Endothelial cell (in vitro differentiated cells): ENCODE results near the gene TRAF3. TPM values are rescaled to one million over a fixed set of nuclear protein-coding genes. Genes with fewer than 3 reads are reported as not detected.

ENCODE experiments used
- DNase-seq: peaks from one replicate; pipeline ENCODE4 v3.0.0; 2021; ENCODE audit warnings: low spot score
- H3K27ac Mint-ChIP-seq: one replicate; pipeline ENCODE4 v1.8.0; 2021; ENCODE audit warnings: mixed read lengths, inconsistent platforms; ENCODE audit not compliant: unreplicated experiment
- H3K27me3 Mint-ChIP-seq: one replicate; pipeline ENCODE4 v1.8.0; 2021; ENCODE audit warnings: mild to moderate bottlenecking, moderate library complexity, mixed read lengths, inconsistent platforms; ENCODE audit not compliant: unreplicated experiment
- H3K36me3 Mint-ChIP-seq: one replicate; pipeline ENCODE4 v1.8.0; 2021; ENCODE audit warnings: mild to moderate bottlenecking, low read depth, mixed read lengths, inconsistent platforms; ENCODE audit not compliant: unreplicated experiment
- H3K4me1 Mint-ChIP-seq: one replicate; pipeline ENCODE4 v1.8.0; 2021; ENCODE audit warnings: mild to moderate bottlenecking, mixed read lengths, inconsistent platforms; ENCODE audit not compliant: unreplicated experiment
- H3K4me3 Mint-ChIP-seq: one replicate; pipeline ENCODE4 v1.8.0; 2021; ENCODE audit warnings: mild to moderate bottlenecking, mixed read lengths, inconsistent platforms; ENCODE audit not compliant: unreplicated experiment
- H3K9me3 Mint-ChIP-seq: one replicate; pipeline ENCODE4 v1.8.0; 2021; ENCODE audit warnings: mixed read lengths, inconsistent platforms; ENCODE audit not compliant: unreplicated experiment
- total RNA-seq: library from RNA; stranded (reverse); fragmentation: NEBNext Ultra II Directional; extraction: Animal tissue kit (Norgen Biotek cat#: 25700); gene quantifications from one replicate; pipeline ENCODE4 v1.2.1, GENCODE V29; 2021; ENCODE audit not compliant: unreplicated experiment
- TF ChIP-seq, protein P1 (sequence below): fragments of 200-600 bp; sonication (generic); IDR thresholded peaks from one replicate; pipeline ENCODE4 v1.5.0; 2021; ENCODE audit warnings: antibody characterized with exemption; ENCODE audit not compliant: unreplicated experiment

The TRAF3 gene
- total RNA-seq, 1 donor from 2014 or later, result 9.7 TPM

DNA sequence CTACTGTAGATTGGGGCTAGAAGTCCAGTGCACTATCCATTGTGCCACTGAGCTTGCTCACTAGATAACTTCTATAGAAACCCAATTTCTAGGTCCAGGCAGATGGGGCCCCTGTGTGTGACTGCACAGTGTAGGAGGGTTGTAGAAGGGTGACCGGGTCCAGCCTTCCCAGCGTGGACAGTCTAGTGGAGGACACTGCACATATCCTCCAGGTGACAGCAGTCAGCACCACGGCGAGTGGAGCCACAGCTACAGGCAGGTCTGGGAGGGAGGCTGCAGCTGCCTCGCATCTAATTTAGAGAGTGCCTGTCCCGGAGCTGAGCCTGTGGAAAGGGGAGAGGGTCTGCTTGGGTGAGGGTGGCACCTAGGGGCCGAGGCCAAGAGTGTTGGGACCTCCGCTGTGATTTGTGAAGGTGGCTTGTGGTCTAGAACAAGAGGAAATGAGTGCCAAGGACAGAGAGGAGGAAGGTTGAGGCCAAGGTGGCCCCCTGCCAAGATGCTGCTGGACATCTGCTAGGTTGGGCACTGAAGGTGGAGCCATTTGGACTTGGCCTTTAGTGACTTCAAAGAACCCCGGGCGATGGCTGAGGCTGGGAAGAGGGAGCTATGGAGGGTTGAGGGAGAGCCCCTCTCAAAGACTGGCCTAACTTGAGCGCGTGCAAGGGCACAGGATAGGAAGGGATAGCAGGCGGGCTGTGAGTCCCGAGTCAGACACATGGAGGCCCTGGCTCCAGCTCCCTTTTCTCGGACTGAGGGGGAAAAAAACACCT lies 46.0 kb upstream of the TRAF3 start:
- no peak for DNase-seq
- Mint-ChIP-seq H3K4me3 (peak overlapping the region; percentile 71), H3K9me3 (no peaks in the 10 kb centered on the region), H3K27me3 (peaks cover 19% of the 10 kb centered on the region), H3K27ac (no peak overlapping the region), H3K4me1 (peaks cover 3% of the 10 kb centered on the region), H3K36me3 (peaks cover 47% of the 10 kb centered on the region)
- TF ChIP-seq, protein P1, sequence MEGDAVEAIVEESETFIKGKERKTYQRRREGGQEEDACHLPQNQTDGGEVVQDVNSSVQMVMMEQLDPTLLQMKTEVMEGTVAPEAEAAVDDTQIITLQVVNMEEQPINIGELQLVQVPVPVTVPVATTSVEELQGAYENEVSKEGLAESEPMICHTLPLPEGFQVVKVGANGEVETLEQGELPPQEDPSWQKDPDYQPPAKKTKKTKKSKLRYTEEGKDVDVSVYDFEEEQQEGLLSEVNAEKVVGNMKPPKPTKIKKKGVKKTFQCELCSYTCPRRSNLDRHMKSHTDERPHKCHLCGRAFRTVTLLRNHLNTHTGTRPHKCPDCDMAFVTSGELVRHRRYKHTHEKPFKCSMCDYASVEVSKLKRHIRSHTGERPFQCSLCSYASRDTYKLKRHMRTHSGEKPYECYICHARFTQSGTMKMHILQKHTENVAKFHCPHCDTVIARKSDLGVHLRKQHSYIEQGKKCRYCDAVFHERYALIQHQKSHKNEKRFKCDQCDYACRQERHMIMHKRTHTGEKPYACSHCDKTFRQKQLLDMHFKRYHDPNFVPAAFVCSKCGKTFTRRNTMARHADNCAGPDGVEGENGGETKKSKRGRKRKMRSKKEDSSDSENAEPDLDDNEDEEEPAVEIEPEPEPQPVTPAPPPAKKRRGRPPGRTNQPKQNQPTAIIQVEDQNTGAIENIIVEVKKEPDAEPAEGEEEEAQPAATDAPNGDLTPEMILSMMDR, result no peak

DNA sequence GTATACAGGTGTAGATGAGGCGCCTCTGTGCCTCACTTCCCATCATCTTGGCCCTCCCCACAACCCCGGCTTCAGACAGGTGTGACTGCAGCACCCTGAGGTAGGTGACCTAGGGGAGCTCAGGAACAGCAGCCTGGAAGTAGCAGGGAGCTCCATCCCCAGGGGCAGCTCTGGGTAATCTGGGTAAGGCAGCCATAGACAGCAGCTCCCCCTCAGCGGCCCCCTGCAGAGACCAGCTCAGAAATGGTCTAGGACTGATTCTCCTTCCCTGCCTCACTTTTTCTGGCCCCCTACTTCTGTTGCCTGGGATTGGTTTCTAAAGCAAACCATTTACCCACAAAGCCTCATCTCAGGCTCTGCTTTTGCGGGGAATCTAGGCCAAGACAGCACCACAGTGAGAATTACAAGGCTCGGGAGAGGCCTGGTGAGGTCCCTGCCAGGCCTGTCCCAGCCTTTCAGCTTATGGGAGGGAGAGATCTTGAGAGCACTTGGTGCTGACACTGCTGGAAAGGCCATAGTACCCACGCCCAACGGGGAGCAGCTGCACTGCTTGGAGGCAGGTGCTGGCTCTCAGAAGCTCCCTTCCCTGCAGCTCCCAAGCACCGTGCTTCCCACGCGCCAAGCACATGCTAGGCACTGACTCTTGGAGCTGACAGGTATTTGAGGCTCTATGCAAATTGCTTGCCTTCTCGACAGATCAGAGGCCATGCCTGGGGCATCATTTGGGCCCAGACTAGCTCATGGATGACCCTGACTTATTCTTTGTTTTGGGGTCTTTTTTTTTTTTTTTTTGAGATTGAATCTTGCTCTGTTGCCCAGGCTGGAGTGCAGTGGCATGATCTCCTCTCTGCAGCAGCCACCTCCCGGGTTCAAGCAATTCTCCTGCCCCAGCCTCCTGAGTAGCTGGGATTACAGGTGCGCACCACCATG lies 45.1 kb upstream of the TRAF3 start:
- TF ChIP-seq, protein P1, result no peak
- peaks cover 3% of the 10 kb centered on the region for H3K4me1 Mint-ChIP-seq
- no peaks in the 10 kb centered on the region for H3K9me3 Mint-ChIP-seq
- H3K27me3 Mint-ChIP-seq, result peaks cover 20% of the 10 kb centered on the region
- no peak for DNase-seq
- H3K27ac Mint-ChIP-seq, result no peak overlapping the region
- H3K4me3 Mint-ChIP-seq, result no peak overlapping the region
- peaks cover 40% of the 10 kb centered on the region for H3K36me3 Mint-ChIP-seq

DNA sequence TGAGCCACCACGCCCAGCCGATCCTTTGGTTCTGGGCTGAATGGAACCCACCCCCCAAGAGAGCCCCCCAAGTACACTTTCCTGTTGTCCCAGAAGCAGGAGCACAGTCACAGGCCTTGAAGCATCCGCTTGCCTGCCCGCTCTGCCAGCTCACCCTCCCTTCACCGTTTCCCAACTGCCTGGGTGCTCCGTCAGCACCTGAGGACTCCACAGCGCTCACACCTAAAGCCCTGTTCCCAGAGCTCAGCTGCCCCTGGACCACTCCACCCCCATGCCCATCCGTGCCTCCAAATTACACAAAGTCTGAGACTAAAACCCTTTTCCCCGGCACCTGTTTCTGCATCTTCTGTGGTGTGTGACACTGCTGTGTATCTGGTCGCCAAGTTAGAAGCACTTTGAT lies 44.3 kb upstream of the TRAF3 start:
- no peak for DNase-seq

DNA sequence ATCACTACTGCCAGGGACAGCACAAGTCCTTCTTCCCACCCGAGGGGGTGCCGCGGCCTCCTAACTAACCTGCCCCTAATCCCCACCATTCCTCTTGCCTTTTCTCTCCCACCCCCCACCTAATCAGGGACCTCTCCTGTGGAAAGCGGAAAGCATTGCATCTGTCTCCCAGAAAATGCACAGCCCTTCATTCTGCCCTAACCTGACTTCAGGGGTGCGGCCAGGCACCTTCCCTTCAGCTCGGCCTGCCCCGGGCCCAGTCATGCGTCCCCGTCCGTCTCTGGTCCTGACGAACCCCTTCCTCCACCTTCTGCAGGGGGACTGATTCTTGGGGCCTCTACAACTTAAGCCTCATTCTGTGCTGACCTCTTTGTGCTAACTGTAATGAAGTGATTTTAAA lies 43.9 kb upstream of the TRAF3 start:
- peak overlapping the region; percentile 79 for H3K4me3 Mint-ChIP-seq
- H3K27me3 Mint-ChIP-seq, result peaks cover 18% of the 10 kb centered on the region
- no peaks in the 10 kb centered on the region for H3K9me3 Mint-ChIP-seq
- H3K27ac Mint-ChIP-seq, result peak overlapping the region; percentile 61
- DNase-seq, result no peak
- H3K4me1 Mint-ChIP-seq, result no peaks in the 10 kb centered on the region
- TF ChIP-seq, protein P1, result no peak
- peaks cover 28% of the 10 kb centered on the region for H3K36me3 Mint-ChIP-seq

More for the DNA sequence above, 44.3 kb upstream of the TRAF3 start:
- H3K4me3 Mint-ChIP-seq, result peak overlapping the region; percentile 79
- peaks cover 32% of the 10 kb centered on the region for H3K36me3 Mint-ChIP-seq
- H3K9me3 Mint-ChIP-seq, result no peaks in the 10 kb centered on the region
- H3K4me1 Mint-ChIP-seq, result peaks cover 2% of the 10 kb centered on the region
- TF ChIP-seq, protein P1, result no peak
- peak overlapping the region; percentile 61 for H3K27ac Mint-ChIP-seq
- H3K27me3 Mint-ChIP-seq, result peaks cover 18% of the 10 kb centered on the region
